Aorta (tissue), 5 donors: ENCODE results near the gene LDHB. TPM values are rescaled to one million over a fixed set of nuclear protein-coding genes. Genes with fewer than 3 reads are reported as not detected.
"Not testable (repeated sequence)": the region's sequence is repeated elsewhere in the genome, so short reads cannot be mapped to it uniquely, and the experiment has no call there.

Experiments
- ATAC-seq: fragments of 200-7000 bp; cut with Tn5 transposase; one replicate; pipeline ENCODE4 v1.9.1; 2022; ENCODE audit warnings: moderate library complexity; ENCODE audit not compliant: low FRiP score
- DNase-seq, 2 donors: peaks; one replicate each; pipeline ENCODE4 v3.0.0-alpha.2; 2020
- H3K27ac ChIP-seq, 2 donors: one replicate each; pipeline ENCODE4 v1.5.1; 2013; ENCODE audit warnings: low read length in 2 of 2, mild to moderate bottlenecking in 2 of 2, moderate library complexity in 2 of 2, control low read depth in 1 of 2, inconsistent platforms in 1 of 2, low read depth in 1 of 2
- H3K27me3 ChIP-seq, 2 donors: one replicate each; pipeline ENCODE4 v1.6.1; 2013; ENCODE audit warnings: control low read depth in 1 of 2, low read length in 1 of 2, mild to moderate bottlenecking in 1 of 2, moderate library complexity in 1 of 2; ENCODE audit not compliant: insufficient read depth in 2 of 2, control insufficient read depth in 1 of 2
- H3K36me3 ChIP-seq, 2 donors: one replicate each; pipeline ENCODE4 v1.6.1; 2013; ENCODE audit warnings: control low read depth in 1 of 2, low read length in 1 of 2, mild to moderate bottlenecking in 1 of 2; ENCODE audit not compliant: insufficient read depth in 2 of 2, control insufficient read depth in 1 of 2
- H3K4me1 ChIP-seq, 2 donors: one replicate each; pipeline ENCODE4 v1.6.1; 2013; ENCODE audit warnings: low read length in 2 of 2, control low read depth in 1 of 2, mild to moderate bottlenecking in 1 of 2, moderate library complexity in 1 of 2; ENCODE audit not compliant: insufficient read depth in 2 of 2, control insufficient read depth in 1 of 2
- H3K4me3 ChIP-seq, 2 donors: one replicate each; pipeline ENCODE4 v1.5.1; 2013; ENCODE audit warnings: low read length in 2 of 2, control low read depth in 1 of 2, mild to moderate bottlenecking in 1 of 2
- H3K9me3 ChIP-seq: one replicate; pipeline ENCODE4 v1.6.1; 2013; ENCODE audit warnings: mild to moderate bottlenecking, low read length; ENCODE audit not compliant: control insufficient read depth
- WGBS, 2 donors: extraction: QIAGEN DNeasy Blood & Tissue Kit; methylation state at CpG; one replicate each; pipeline ENCODE4 v1.1.7; 2013; 5-methylcytosine and 5-hydroxymethylcytosine counted together
- intact Hi-C, 2 donors: fragments of 100-400 bp; cut with DNase I; formaldehyde crosslinking; loops; one replicate each; pipeline versions ENCODE4 v1.14.2 to v1.15.0; 2022
- polyA plus RNA-seq, 2 donors: library from polyadenylated mRNA; stranded (reverse); fragments of 200-250 nt; gene quantifications; one replicate each; pipeline ENCODE4 v1.2.3, GENCODE V29; 2013
- total RNA-seq, 2 donors: library from RNA; stranded (reverse); fragmentation: NEBNext Ultra II Directional; extraction: Animal tissue kit (Norgen Biotek cat#: 25700); gene quantifications; one replicate each; pipeline ENCODE4 v1.2.1, GENCODE V29; 2021
- donor health status: healthy with polysubstance abuse.
- donor health status: Bipolar disorder and iron deficiency.
- donor health status: DM: no; HTN: no; CAD: no.
- donor health status: DM: no; HTN: no; CAD: no.
- donor health status: DM: yes; HTN: yes; CAD: no.

Gene LDHB
- total and polyA plus RNA-seq, 4 donors, result 218 to 361 (median 256) TPM

DNA sequence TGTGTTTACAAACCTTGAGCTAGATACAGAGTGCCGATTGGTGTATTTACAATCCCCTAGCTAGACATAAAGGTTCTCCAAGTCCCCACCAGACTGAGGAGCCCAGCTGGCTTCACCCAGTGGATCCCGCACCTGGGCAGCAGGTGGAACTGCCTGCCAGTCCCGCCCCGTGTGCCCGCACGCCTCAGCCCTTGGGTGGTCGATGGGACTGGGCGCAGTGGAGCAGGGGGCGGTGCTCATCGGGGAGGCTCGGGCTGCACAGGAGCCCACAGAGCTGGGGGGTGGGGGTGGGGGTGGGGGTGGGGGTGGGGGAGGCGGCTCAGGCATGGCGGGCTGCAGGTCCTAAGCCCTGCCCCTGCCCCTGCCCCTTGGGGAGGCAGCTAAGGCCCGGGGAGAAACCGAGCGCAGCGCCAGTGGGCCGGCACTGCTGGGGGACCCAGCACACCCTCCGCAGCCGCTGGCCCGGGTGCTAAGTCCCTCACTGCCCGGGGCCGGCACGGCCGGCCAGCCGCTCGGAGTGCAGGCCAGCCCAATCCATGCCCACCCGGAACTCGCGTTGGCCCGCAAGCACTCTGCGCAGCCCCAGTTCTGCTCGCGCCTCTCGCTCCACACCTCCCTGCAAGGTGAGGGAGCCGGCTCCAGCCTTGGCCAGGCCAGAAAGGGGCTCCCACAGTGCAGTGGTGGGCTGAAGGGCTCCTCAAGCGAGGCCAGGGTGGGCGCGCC, 16.3 kb upstream of the LDHB start:
- WGBS, 2 donors, result 97 to 98% methylated on average over 26 to 39 of the region's 39 CpGs
- H3K27me3 ChIP-seq, H3K9me3 ChIP-seq, intact Hi-C loops, H3K4me1 ChIP-seq, H3K36me3 ChIP-seq, ATAC-seq, DNase-seq, H3K27ac ChIP-seq, H3K4me3 ChIP-seq: not testable (repeated sequence)

- 7 to 19% methylated on average over 1 of the region's 1 CpG for WGBS, 2 donors
- Histone ChIP-seq H3K36me3 (no peaks in the 10 kb centered on the region), H3K9me3 (no peaks in the 10 kb centered on the region), H3K4me3 (no peak overlapping the region), H3K27me3 (peaks cover 0 to 1% of the 10 kb centered on the region in 2 donors), H3K4me1 (no peaks in the 10 kb centered on the region), H3K27ac (no peak overlapping the region)
- intact Hi-C loops, result no loop called here
- DNase-seq (no peak), ATAC-seq (no peak)
Measured at GRCh38 chr12:21672146-21672545, 14.5 kb upstream of the LDHB start.

DNA sequence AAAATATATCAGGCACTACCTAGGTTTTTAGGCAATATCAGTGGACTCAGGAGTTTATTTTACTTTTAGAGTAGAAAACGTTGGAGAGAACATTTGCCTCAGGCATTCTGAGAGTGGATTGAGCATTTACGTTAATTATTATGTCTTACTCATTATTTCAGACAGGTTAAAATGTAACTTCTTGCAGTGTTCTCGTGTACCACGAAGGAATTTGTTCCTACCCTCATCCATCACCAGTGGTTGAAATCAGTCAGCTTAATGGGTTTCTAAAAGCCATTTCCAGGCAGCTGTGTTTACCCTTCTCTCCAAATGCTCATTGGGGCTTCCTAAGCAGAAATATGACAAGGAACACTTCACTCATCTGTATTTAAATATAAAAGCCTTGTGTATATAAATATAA, 9.1 kb upstream of the LDHB start:
- no peak for DNase-seq
- intact Hi-C loops, result no loop called here
- Histone ChIP-seq H3K27ac (no peak overlapping the region), H3K36me3 (no peaks in the 10 kb centered on the region), H3K4me1 (no peaks in the 10 kb centered on the region), H3K9me3 (no peaks in the 10 kb centered on the region), H3K4me3 (no peak overlapping the region), H3K27me3 (peaks cover 0 to 1% of the 10 kb centered on the region in 2 donors)
- no peak for ATAC-seq
- 39 to 42% methylated on average over 4 of the region's 4 CpGs for WGBS, 2 donors

- DNase-seq, result no peak
- ATAC-seq, result no peak
- no peaks in the 10 kb centered on the region for H3K9me3 ChIP-seq
- H3K27me3 ChIP-seq, result no peaks in the 10 kb centered on the region
- H3K27ac ChIP-seq, result no peak overlapping the region
- H3K4me1 ChIP-seq, result no peaks in the 10 kb centered on the region
- no peak overlapping the region for H3K4me3 ChIP-seq
- intact Hi-C loops, result no loop called here
- H3K36me3 ChIP-seq, result no peaks in the 10 kb centered on the region
- WGBS, 2 donors, result 66 to 78% methylated on average over 7 of the region's 7 CpGs
Measured at GRCh38 chr12:21665816-21666215, 8.2 kb upstream of the LDHB start.

DNA sequence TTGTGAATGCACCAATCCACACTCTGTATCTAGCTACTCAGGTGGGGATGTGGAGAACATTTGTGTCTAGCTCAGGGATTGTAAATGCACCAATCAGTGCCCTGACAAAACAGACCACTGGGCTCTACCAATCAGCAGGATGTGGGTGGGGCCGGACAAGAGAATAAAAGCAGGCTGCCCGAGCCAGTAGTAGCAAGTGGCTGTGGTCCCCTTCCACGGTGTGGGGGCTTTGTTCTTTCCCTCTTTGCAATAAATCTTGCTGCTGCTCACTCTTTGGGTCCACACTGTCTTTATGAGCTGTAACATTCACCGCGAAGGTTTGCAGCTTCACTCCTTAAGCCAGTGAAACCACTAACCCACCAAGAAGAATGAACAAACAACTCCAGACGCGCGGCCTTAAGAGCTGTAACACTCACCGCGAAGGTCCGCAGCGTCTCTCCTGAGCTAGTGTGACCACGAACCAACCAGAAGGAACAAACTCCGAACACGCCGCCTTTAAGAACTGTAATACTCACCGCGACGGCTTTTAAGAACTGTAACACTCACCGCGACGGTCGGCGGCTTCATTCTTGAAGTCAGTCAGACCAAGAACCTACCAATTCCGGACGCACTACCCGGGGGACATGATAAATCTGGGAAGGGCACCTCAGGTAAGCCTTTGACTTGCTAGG, 4.6 kb upstream of the LDHB start:
- H3K27me3 ChIP-seq, result no peaks in the 10 kb centered on the region
- H3K9me3 ChIP-seq, result no peaks in the 10 kb centered on the region
- DNase-seq, result no peak
- no peaks in the 10 kb centered on the region for H3K4me1 ChIP-seq
- ATAC-seq, result no peak
- intact Hi-C loops, result no loop called here
- 90 to 92% methylated on average over 27 of the region's 27 CpGs for WGBS, 2 donors
- no peaks in the 10 kb centered on the region for H3K36me3 ChIP-seq
- H3K27ac ChIP-seq, result no peak overlapping the region
- H3K4me3 ChIP-seq, result no peak overlapping the region

DNA sequence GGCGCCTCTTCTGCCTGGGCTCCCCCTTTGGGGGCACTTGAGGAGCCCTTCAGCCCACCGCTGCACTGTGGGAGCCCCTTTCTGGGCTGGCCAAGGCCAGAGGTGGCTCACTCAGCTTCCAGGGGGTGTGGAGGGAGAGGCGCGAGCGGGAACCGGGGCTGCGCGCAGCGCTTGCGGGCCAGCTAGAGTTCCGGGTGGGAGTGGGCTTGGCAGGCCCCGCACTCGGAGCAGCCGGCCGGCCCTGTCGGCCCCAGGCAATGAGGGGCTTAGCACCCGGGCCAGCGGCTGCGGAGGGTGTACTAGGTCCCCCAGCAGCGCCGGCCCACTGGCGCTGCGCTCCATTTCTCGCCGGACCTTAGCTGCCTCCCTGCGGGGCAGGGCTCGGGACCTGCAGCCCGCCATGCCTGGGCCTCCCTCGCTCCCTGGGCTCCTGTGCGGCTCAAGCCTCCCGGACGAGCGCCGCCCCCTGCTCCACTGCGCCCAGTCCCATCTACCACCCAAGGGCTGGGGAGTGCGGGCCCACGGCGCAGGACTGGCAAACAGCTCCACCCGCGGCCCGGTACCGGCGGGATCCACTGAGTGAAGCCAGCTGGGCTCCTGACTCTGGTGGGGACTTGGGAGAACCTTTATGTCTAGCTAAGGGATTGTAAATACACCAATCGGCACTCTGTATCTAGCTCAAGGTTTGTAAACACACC, 3.9 kb upstream of the LDHB start:
- H3K4me3 ChIP-seq, H3K4me1 ChIP-seq, H3K27ac ChIP-seq, ATAC-seq, H3K9me3 ChIP-seq, H3K27me3 ChIP-seq, H3K36me3 ChIP-seq, intact Hi-C loops: not testable (repeated sequence)
- 95 to 97% methylated on average over 28 to 44 of the region's 44 CpGs for WGBS, 2 donors
- peak in 1 of 2 donors; percentile 75 for DNase-seq

DNA sequence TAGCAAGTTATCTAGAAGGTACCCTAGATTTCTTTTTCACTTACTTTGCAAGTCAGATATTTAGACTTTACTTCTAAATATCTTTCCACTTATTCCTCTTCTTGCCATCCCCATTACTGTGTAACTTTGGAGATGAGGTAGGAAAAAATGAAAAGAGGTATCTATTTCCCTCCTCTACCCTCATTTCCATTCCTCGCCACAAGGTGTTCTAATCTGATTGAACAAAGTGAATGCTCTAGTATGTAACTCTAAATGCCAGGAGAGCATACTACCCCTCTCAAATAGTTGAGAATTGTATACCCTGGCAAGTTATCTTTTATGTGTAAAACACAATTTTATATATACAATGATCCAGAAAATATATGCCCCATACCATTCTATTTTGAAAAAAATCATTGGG, 1.7 kb upstream of the LDHB start:
- WGBS, 2 donors, result 94 to 100% methylated on average over 1 of the region's 1 CpG
- intact Hi-C loops, result loop anchor here (5.0 to 10.0 kb wide), 2 partner anchors 155 to 157 kb away; partner anchors contain the start of genes GOLT1B (in 2 of the 2) and RECQL (in 2 of the 2)
- H3K27me3 ChIP-seq, result no peaks in the 10 kb centered on the region
- DNase-seq, result no peak
- H3K4me1 ChIP-seq, result no peaks in the 10 kb centered on the region
- H3K4me3 ChIP-seq, result no peak overlapping the region
- ATAC-seq, result no peak
- H3K36me3 ChIP-seq, result no peaks in the 10 kb centered on the region
- no peak overlapping the region for H3K27ac ChIP-seq
- no peaks in the 10 kb centered on the region for H3K9me3 ChIP-seq

DNA sequence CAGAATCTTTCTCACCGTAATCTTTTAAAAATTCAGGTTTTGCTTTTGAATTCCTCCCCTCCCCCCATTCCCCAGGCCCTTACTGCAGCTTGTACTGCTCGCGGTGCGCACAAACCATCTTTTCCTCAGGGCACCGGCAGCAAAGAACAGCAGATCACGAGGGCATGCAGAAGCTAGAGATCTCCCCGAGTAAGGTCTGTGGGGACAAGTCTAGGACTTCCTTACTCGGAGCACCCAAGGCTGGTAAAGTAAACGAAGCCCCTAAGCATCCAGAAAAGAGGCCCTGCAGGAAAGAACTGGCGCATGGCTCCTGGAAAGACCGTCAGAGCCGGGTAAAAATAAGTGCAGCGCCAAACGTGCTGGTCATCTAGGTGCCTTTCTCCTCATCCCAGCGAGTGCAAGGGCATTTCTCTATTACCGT, 727 bp downstream of the LDHB start:
- H3K27ac ChIP-seq, result peak overlapping the region in 1 of 2 donors; percentile 84
- no peaks in the 10 kb centered on the region for H3K4me1 ChIP-seq

More for the DNA sequence above, 727 bp downstream of the LDHB start:
- ATAC-seq, result peak; percentile 69
- H3K4me3 ChIP-seq, result peak overlapping the region; percentile 54 to 78
- H3K9me3 ChIP-seq, result no peaks in the 10 kb centered on the region
- intact Hi-C loops, result loop anchor here (5.0 to 10.0 kb wide), 2 partner anchors 152 to 155 kb away; partner anchors contain the start of genes GOLT1B (in 2 of the 2) and RECQL (in 2 of the 2)
- H3K27me3 ChIP-seq, result no peaks in the 10 kb centered on the region
- no peak for DNase-seq
- 0 to 1% methylated on average over 16 of the region's 16 CpGs for WGBS, 2 donors
- no peaks in the 10 kb centered on the region for H3K36me3 ChIP-seq
